ENCODE measurements around the gene VANGL2.
"Not testable (repeated sequence)": the region's sequence is repeated elsewhere in the genome, so short reads cannot be mapped to it uniquely, and the experiment has no call there.

- TF ChIP-seq CTCF, POLR2AphosphoS5 (IDR thresholded peaks at IDR 0.05): not testable (repeated sequence)
These were observed 15.6 kb upstream of the VANGL2 start for GRCh38 chr1:160384812-160385211.

Measured in transverse colon (tissue), 4 donors.